GM18502 (cell line): ENCODE data around the gene COL13A1.

ENCODE experiments used
- ATAC-seq: cut with Tn5 transposase; IDR thresholded peaks from one replicate; pipeline ENCODE4 v1.9.1; 2021; ENCODE audit warnings: mild to moderate bottlenecking; ENCODE audit not compliant: unreplicated experiment, poor library complexity

COL13A1 gene

GRCh38 chr10:69801434-69802315, at the start of gene COL13A1:
TSS of gene COL13A1 (plus strand) at chr10:69801906. CDS start at chr10:69802424, 518 bp downstream.
- no peak for ATAC-seq

- ATAC-seq: no peak
These were observed 49.2 kb upstream of the COL13A1 start for GRCh38 chr10:69752479-69752878.

GRCh38 chr10:69756279-69756678, 45.4 kb upstream of the COL13A1 start:
- no peak for ATAC-seq

- ATAC-seq: no peak
These were observed 44.5 kb upstream of the COL13A1 start for GRCh38 chr10:69757206-69757552.

GRCh38 chr10:69757553-69758309, 44.0 kb upstream of the COL13A1 start:
- ATAC-seq: no peak

- no peak for ATAC-seq
These were observed 43.4 kb upstream of the COL13A1 start for GRCh38 chr10:69758310-69758728.

- no peak for ATAC-seq
These were observed 42.1 kb upstream of the COL13A1 start for GRCh38 chr10:69759641-69760040.

- no peak for ATAC-seq
These were observed 41.6 kb upstream of the COL13A1 start for GRCh38 chr10:69760072-69760471.

- no peak for ATAC-seq
These were observed 40.4 kb upstream of the COL13A1 start for GRCh38 chr10:69761320-69761719.

- no peak for ATAC-seq
These were observed 35.4 kb upstream of the COL13A1 start for GRCh38 chr10:69766161-69766910.

- ATAC-seq: no peak
These were observed 33.9 kb upstream of the COL13A1 start for GRCh38 chr10:69767793-69768192.

GRCh38 chr10:69768386-69768785, 33.3 kb upstream of the COL13A1 start:
- ATAC-seq: no peak

GRCh38 chr10:69769395-69769992, 32.2 kb upstream of the COL13A1 start:
- ATAC-seq: no peak

- no peak for ATAC-seq
These were observed 28.6 kb upstream of the COL13A1 start for GRCh38 chr10:69772933-69773704.

- no peak for ATAC-seq
These were observed 27.1 kb upstream of the COL13A1 start for GRCh38 chr10:69774596-69774995.

GRCh38 chr10:69780077-69780476, 21.6 kb upstream of the COL13A1 start:
- no peak for ATAC-seq

- ATAC-seq: no peak
These were observed 20.1 kb upstream of the COL13A1 start for GRCh38 chr10:69781576-69781975.

GRCh38 chr10:69783515-69783914, 18.2 kb upstream of the COL13A1 start:
- no peak for ATAC-seq

- ATAC-seq: no peak
These were observed 14.9 kb upstream of the COL13A1 start for GRCh38 chr10:69786791-69787190.

- no peak for ATAC-seq
These were observed 14.0 kb upstream of the COL13A1 start for GRCh38 chr10:69787681-69788080.
